Stimulated activated CD4-positive, alpha-beta T cell treated with anti-CD3 and anti-CD28 coated beads, TNF-alpha, amount 100 ng/mL, for 48 hours (primary cell): Measurements from ENCODE around the gene PYGL.
"Not testable (repeated sequence)": the region's sequence is repeated elsewhere in the genome, so short reads cannot be mapped to it uniquely, and the experiment has no call there.

Experiments used
- DNase-seq, 3 donors: peaks; one replicate each; pipeline ENCODE4 v3.0.0-alpha.2; 2020; ENCODE audit warnings: low read depth in 3 of 3

Gene PYGL

DNA sequence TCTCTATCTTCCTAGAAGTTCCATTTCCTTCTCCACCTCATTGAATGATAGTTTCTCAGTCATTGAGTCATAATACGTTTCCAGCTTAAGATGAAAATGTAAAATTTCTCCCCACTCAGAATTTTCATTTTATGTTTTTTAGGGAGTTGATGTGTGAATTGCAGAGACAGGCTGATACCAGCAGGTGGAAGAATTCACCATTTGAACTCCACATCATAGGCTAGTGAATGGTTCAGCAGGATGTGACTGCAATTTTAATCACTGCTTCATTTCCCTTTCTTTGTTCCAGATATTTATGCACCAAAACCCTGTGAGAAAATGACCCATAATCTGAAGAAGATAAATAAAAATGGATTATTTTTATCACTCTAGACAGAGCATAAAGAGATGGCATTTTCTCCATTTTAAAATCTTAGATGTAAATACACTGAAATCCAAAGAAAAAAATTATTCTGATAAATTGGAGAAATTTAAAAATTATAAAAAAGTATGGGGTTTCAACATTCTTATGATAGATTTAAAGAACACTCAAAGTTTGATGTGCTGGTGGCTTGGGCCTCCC lies 10.6 kb upstream of the PYGL start:
- no peak for DNase-seq

DNA sequence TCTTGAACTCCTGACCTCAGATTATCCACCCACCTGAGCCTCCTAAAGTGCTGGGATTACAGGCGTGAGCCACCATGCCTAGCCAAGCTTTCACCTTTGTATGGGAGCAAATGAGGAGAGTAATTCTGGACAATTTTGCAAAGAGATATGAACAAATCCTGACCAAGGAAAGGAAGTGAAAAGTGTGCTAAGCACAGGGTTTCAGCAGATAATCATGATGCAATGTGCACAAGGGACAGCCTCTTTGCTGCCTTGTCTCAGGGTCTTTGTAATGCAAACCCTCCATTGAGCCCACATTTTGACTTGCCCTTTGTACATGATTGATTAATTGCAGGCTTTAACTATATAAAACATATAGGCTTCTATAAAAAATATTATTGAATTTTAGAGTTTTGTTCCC lies 9.2 kb upstream of the PYGL start:
- no peak for DNase-seq

DNA sequence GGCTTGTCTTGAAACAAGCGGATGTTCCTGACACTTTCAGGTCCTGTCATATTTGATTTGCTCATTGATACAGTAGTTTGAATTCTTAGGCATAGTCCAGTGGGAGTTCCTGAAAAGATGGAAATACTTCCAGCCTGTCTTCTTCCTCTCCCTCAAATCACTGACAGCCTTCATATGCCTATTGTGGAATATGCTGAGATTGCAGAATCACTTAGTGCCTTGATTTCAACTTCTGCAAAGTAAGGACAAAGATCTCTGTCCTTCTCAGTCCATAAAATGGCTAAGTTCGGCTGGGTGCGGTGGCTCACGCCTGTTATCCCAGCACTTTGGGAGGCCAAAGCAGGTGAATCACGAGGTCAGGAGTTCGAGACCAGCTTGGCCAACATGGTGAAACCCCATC lies 6.7 kb upstream of the PYGL start:
- no peak for DNase-seq

DNA sequence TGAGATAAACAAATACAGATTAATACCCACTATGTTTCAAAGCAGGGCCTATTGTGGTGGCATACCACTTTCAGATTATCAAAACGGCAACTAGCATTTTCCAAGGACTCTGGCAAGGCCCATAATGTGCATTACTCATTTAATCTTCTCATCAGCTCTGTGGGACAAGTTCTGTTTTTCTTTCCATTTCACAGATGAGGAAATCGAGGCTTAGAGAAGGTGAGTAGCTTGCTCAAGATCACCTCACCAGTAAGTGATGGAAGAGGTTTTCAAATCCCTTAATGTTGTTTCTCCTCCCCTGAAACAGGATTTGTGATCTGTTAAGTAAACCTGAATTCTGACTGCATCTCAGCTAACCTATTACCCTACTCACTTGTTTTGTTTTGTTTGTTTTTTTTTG lies 3.9 kb upstream of the PYGL start:
- DNase-seq: no peak

DNA sequence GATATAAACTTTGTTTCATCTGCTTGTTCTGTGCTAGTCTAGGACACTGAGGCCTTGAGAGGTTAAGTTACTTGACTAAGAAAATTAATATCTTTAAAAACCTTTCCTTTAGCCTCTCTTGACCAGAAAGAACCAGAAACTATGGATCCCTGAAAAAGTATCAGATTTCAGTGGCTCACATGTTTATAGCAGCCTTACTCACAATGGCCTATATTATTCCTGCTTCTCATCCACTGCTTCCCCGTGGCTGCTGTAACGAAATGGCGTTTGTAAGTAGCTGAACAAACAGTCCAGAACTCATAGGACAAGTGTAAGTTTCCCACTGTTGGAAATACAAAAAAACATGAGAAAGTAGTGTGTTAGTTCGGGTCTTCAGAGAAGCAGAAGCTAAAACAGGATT lies 3.2 kb upstream of the PYGL start:
- DNase-seq: no peak

DNA sequence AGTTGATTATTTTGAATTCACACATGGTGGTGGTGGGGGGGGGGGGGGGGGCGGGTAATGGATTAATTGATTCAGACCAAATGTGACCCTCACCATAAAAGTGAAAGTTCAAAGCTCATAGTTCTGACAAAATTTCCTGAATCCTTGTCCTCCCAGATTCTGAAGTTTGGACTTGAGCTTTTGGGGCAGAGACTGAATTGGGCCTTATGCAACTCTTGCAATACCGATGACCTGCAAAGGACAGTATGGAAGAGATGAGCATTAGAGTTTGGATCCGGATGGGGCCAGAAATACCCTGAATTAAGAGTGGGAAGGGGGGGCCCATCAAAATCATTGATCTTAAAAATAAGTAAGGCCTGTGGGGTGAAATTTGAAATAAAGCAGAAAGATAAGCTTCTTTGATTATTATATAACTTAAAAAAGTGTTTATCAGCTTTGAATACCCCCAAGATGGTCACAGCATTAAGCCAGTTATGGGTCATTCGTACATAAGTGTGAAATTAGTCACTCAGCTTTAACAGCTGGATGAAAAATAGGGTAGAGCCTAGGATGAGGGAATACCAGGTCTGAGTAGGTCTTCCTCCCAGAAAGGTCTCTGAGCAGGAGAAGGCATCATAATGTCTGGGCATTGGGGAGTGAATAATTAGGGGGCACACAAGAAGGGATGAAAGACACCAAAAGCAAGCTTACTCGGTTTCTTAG lies 2.1 kb upstream of the PYGL start:
- DNase-seq: no peak

DNA sequence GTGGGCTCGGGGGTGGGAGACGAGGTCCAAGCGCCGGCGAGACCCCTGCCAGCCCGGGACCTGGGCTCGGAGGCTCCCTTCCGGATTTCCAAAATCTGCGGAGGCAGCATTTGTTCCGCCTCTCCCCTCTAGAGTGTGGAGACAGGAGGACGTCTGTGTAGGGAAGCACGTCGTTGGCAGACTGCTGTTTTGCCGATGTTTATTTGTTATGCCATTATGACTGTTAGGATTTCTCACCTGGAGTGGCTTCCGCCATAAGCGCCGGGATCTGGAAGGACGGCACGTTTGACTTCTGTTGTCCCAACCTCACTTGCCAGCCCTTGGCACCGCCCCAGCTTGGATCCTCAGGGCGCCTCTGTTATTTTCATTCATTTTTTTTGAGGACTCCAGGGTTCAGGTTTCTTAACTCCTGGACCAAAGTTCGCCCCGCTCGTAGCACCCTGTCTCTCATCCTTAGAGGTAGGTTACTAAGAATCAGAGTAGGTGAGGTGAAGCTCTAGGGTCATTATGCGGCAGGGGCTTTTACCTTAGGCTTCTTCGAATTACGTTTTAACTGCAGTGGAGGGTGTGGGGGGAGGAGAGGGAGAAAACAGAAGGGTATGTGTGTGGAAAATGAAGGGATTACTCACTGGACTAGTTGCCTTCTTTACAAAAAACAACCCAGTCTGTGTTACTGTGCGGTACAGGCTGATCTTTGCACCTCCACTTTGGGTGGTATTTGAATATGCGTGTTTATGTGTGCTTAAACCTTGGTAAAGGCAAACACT lies 547 bp upstream of the PYGL start:
- DNase-seq: no peak

DNA sequence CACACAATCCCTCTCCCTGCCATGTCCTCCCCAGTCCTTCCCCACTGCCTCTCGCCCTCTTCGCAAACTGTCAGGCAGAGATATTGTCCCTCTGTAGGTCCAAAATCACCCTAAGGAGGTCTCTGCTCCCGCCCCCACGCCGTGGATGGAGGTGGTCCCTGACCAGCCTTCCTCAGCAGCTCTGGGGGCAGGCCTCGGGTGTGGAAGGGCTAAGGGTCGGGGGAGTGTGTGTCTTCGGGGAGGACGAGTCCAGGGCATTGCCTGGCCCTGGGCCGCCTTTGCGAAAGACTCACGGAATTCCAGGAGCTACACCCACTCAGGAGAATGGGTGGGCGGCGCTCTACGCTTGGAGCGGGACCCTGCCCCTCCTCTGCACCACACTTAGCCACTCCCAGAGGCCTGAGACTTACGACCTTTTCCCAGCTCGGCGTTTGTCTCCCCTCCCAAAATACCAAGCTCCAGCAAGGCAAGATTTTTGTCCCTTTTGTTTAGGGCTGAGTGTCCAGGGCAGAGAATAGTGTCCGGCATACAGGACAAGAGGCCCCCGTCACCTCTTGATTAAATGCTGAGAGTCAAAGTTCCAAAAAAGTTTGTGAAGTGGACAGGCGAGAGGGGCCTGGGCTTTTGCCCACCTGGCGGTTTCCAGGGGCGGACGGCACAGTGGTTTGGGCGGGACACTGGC lies 881 bp downstream of the PYGL start:
- DNase-seq: no peak

DNA sequence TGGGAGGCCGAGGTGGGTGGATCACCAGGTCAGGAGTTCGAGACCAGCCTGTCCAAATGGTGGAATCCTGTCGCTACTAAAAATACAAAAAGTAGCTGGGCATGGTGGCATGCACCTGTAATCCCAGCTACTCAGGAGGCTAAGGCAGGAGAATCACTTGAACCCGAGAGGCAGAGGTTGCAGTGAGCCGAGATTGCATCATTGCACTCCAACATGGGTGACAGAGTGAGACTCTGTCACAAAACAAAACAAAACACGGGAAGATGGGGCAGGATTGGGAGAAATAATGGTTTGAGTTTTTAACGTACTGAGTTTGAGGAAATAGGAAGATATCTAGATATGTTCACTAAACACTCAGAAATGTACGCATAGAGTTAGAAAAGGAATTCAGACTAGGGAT lies 2.6 kb downstream of the PYGL start:
- not testable (repeated sequence) for DNase-seq

DNA sequence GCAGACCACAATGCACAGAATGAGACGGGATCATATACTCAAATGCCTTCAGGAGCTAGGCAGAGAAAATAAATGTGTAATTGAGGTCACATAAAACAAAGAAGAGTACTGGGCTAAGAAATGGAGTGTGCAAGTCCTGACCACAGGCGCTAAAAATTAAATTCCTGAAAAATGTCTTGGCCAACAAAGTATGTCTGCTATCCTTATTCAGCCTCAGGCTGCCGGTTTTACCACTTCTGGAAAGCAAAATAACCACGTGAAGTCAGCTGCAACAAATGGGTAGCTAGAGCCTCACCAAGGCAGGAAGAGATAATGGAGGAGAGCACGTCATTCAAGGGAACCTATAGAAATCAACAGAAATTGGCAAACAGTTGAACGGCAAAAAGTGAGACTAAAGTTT lies 3.1 kb downstream of the PYGL start:
- no peak for DNase-seq

DNA sequence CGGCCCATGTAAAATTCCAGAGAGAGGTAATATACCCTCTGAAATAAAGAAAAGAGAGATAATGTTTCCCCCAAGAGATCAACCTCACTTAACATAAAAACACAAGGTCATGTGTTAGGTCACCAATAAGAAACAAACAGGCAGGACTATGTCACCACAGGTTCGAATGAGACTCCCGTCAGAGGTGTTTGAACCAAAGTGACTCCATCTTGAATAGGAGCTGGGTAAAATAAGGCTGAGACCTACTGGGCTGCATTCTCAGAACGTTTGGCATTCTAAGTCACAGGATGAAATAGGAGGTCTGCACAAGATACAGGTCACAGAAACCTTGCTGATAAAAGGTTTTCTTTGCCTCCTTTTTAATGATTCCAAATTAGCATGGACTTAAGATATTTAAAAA lies 6.5 kb downstream of the PYGL start:
- DNase-seq: no peak

DNA sequence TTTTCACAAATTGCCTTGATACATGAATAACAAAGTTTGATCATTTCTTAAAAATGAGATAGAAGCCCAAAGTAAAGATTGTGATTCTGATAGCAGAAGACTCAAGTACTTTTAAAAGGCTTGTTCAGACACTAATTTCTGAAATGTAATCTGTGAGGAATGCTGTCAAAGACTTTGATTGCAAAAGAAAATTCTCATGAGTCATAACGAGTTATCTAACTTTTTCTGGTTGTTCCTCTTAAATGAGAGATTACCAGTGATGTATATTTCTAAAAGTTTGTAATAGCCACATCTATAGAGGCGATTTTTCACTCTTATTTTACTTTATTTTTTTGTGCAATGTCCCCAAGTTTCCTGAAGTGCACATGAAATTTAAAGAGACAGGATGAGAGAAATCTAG lies 7.0 kb downstream of the PYGL start:
- DNase-seq: no peak

DNA sequence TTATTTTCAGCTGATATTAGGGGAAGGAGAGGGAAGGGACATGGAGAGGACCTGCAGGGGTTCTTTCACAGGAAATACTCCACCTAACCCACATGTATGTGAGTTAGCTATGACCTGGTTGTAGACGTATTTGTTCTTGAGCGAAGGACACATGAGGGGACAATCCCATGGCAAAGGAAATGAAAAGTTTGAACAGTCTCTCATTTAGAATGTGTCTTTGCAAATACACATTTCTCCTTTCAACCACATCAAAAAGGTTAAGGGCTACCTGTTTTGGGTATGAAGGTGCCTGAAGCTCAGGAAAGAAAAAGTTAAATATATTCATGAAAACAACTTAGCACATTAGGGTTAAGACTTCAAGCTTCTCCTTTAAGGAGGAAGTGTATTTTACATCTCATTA lies 7.4 kb downstream of the PYGL start:
- no peak for DNase-seq

DNA sequence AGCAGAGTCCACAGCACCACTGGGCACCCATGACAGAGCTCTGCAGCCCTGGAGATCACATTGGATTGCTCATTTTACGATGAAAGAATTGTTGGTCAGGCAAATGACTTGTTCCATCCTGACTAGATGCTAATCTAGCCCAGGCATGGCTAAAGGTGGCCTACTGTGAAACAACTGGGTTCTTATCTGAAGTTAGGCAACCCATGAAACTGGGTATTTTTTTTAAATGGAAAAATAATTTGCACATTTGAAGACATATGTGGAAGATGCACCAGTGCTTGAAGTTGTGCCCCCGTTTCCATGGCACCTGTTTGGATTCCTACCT lies 8.3 kb downstream of the PYGL start:
- no peak for DNase-seq

DNA sequence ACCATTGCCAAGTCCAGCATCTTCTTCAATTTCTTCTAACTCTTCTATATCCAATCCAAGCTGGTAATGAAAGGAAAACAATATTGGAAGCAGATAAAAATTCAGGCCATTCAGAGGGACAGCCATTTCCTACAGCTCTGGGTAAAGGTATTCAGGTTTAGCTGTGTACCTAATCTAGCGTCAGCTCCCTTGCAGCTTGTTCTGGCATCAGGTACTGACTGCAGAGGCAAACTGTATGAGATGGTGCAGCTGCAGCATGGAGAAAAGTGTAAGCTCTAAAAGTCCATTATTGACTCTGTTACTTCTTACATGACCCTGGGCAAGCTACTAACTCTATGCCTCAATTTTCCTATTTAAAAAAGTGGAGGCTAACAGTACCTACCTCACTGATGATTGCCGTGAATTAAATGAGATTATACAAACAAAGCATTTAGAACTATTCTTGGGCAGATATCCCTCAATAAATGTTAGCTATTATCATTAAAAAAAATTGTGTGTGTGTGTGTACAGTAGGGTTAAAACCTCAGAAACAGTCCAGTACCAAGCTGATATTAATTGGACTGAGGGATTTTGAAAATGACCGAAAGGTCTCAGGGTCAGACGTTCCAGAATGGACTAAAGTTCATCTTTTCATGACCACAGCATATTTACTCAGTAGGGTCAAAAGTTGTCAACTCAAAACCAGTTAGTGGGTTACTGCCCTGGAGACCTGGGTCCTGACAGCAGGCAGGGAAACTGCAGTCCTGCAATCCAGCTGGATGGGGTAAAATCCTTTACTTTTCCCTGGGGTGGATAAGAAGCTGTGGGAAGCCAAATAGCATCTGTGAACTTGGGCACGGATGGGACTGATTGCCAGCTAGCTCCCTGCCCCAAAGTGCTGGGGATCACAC lies 8.9 kb downstream of the PYGL start:
- DNase-seq: no peak

DNA sequence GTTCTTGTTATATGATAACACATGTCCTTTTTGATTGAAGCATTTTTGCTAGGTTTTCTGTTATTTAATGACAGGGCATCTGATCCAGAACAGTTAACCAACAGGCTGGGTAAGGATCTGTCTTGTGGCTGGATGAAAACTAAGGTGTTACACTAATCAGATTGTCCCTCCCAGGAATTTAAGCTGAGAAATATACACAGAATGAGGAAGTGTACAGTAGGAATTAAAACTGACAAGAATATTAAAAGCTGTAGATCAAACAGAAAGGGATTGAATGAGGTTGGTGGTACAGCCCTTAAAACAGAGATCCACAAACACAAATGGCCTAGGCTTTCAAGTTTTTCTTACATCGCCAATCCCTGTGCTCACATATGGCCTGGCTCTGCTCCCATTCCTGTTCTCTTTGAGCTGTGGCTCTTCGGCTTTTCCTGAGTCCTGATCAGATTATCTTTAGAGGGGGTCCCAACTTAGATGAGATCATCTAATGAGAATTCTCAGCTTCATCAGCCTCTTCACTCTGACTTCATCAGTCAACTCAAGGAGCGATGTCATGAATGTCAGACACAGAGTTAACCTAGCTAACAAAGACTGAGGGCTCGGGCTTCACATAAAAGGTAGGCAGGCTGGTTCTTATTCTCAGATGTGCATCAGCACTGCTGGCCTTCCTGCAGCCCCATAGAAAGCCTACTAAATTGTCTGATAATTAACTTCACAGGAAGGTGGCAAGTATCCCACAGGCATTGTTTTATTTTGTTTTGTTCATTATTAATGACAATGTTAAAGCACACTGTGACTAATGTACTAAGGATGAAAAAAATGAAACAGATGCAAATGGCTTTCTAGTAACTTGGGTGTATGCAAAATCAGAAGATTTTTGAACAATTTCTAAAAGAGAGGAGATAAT lies 11.4 kb downstream of the PYGL start:
- no peak for DNase-seq

DNA sequence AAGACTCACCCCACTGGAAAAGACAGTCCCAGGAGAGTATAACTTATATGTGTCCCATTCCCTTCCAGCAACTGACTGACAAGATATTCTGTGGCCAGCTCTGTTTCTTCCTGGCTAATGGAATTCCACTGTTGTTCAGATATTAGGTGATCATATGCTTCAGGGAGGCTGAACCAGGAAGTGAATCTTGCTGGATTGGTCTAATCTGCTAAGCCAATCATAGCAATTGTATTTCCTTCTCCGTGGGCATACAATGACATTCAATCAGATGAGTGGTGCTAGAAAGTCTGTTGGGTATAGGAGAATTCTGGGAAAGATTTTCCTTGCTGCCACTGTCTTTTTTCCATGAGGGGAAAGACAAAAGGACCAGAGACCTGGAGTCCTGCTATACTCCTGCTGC lies 12.1 kb downstream of the PYGL start:
- DNase-seq: no peak

DNA sequence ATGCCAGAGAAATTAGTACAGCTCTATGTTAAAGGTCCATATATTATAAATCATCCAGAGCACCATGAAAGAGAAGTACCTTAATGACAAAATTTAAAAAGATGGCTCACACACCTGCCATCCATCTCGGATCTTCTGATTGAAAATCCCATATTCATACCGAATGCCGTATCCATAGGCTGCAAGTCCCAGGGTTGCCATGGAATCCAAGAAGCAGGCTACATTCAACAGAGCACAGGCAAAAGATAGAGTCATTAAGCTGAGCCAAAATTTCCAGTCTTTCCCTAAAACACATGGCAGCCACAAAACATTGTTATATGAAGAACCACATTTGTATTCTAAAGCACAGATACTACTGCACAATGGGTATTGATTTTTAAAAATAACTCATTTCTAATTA lies 12.7 kb downstream of the PYGL start:
- no peak for DNase-seq

DNA sequence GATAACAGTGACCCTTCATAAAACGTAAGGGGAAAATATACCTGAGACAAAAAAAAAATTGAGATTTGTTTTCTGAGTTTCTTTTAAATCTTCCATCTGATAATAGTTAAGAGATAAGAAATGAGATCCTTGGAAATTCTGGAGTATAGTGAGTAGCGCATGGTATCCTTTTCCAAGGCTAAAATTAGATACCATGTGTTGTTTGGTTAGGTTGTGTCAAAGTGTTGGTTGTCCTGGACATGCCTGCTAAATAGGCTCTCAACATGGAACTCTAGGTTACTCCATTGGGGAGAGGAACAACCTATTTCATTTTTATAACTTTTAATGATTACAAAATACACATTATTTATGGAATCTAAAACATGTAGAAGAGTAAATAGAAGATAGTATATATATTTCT lies 14.8 kb downstream of the PYGL start:
- DNase-seq: no peak

DNA sequence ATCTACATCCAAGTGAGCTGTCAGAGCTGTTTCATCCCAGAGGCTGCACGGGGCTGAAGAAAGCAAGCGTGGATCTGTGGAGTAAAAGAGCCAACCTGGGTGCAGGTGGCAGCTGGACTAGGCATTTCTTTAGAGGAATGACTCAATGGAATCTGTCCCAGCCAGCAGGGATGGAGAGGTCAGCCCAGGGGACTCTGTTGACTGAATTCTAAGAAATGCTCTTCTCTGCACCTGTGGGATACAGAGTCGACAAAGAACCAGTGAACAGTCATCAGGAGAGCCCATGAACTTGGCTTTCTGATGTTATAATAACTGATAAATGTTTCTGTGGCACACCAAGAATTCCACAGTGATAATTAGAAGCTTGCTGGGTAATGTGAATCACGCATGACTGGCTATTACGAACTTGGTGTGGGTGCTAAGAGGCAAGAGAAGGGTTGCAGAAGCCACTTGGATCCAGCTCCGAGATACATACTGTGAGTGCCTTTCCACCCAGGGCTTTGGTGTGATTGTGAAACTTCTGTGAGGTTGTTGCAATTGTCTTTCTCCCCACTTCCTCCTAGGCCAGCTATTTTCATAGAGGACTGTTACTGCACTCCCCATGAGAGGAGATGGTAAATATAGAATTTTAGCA lies 16.2 kb downstream of the PYGL start:
- no peak for DNase-seq
